Activated T-cell treated with anti-CD3 and anti-CD28 coated beads, Interleukin-2, amount 50 U/mL, for 72 hours (primary cell): Measurements from ENCODE around the gene USP35. TPM values are rescaled to one million over a fixed set of nuclear protein-coding genes. Genes with fewer than 3 reads are reported as not detected.
A peak's percentile ranks its signal among the peaks of the same experiment; 100 is the strongest.
"Not testable (repeated sequence)": the region's sequence is repeated elsewhere in the genome, so short reads cannot be mapped to it uniquely, and the experiment has no call there.

Experiments used
- ATAC-seq, 2 donors: fragments of 150-1000 bp; cut with Tn5 transposase; replicated peaks in 1 of 2; 2 replicates each; pipeline ENCODE4 v1.10.0; 2021; ENCODE audit warnings: moderate library complexity in 2 of 2, mild to moderate bottlenecking in 1 of 2
- DNase-seq, 2 donors: peaks; one replicate each; pipeline ENCODE4 v3.0.0; 2021 to 2022; ENCODE audit warnings: mixed read lengths in 1 of 2
- H3K27ac Mint-ChIP-seq: one replicate; pipeline ENCODE4 v1.8.0; 2022; ENCODE audit warnings: mild to moderate bottlenecking, moderate library complexity, mixed read lengths
- H3K27me3 Mint-ChIP-seq: one replicate; pipeline ENCODE4 v1.8.0; 2022; ENCODE audit warnings: low read depth, mixed read lengths
- H3K36me3 Mint-ChIP-seq, 2 donors: one replicate each; pipeline ENCODE4 v1.8.0; 2022; ENCODE audit warnings: mixed read lengths in 2 of 2, mild to moderate bottlenecking in 1 of 2; ENCODE audit not compliant: insufficient read depth in 2 of 2
- H3K4me1 Mint-ChIP-seq: one replicate; pipeline ENCODE4 v1.8.0; 2022; ENCODE audit warnings: low read depth, mixed read lengths
- H3K4me3 Mint-ChIP-seq, 2 donors: one replicate each; pipeline ENCODE4 v1.8.0; 2022; ENCODE audit warnings: mild to moderate bottlenecking in 2 of 2, mixed read lengths in 2 of 2, moderate library complexity in 2 of 2
- H3K9me3 Mint-ChIP-seq, 2 donors: one replicate each; pipeline ENCODE4 v1.8.0; 2022; ENCODE audit warnings: mixed read lengths in 2 of 2
- total RNA-seq, 2 donors: library from RNA; stranded (reverse); gene quantifications; one replicate each; pipeline ENCODE4 v1.2.3, GENCODE V29; 2022

USP35 gene
- total RNA-seq, 2 donors from 2014 or later: 17.3 to 18.9 TPM

- H3K4me3 Mint-ChIP-seq: no peak overlapping the region
- H3K27ac Mint-ChIP-seq: no peak overlapping the region
- no peaks in the 10 kb centered on the region for H3K27me3 Mint-ChIP-seq
- no peaks in the 10 kb centered on the region for H3K36me3 Mint-ChIP-seq
- H3K4me1 Mint-ChIP-seq: no peaks in the 10 kb centered on the region
- DNase-seq (no peak), ATAC-seq (no peak)
- H3K9me3 Mint-ChIP-seq: no peaks in the 10 kb centered on the region
These were observed 28.2 kb upstream of the USP35 start for GRCh38 chr11:78160557-78160956.

DNA sequence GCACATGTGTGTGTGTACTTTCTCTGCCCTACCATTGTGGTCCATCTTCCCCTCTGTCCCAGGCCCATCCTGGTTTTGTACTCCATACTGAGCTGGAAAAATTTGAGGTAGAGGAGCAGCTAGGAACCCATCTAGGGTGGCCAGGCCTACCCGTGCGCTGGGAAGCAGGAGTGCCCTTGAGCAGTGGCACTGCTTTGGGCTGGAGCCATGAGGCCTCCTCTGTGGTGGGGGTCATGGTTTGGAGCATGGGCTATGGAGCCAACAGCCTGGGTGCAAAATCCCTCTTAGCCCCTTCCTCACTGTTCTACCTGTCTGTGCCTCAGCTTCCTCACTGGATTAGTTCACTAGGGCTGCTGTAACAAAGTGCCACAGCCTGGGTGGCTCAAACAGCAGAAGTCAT, 27.4 kb upstream of the USP35 start:
- no peaks in the 10 kb centered on the region for H3K36me3 Mint-ChIP-seq
- no peak overlapping the region for H3K4me3 Mint-ChIP-seq
- no peak overlapping the region for H3K27ac Mint-ChIP-seq

GRCh38 chr11:78161962-78162371, 26.8 kb upstream of the USP35 start:
- H3K4me3 Mint-ChIP-seq: no peak overlapping the region
- ATAC-seq (no peak), DNase-seq (no peak)
- H3K36me3 Mint-ChIP-seq: no peaks in the 10 kb centered on the region
- no peaks in the 10 kb centered on the region for H3K9me3 Mint-ChIP-seq
- no peaks in the 10 kb centered on the region for H3K4me1 Mint-ChIP-seq
- H3K27ac Mint-ChIP-seq: no peak overlapping the region
- H3K27me3 Mint-ChIP-seq: no peaks in the 10 kb centered on the region

More for the DNA sequence above, 27.4 kb upstream of the USP35 start:
- Mint-ChIP-seq H3K9me3 (no peaks in the 10 kb centered on the region), H3K27me3 (no peaks in the 10 kb centered on the region), H3K4me1 (no peaks in the 10 kb centered on the region)
- DNase-seq (no peak), ATAC-seq (no peak)

DNA sequence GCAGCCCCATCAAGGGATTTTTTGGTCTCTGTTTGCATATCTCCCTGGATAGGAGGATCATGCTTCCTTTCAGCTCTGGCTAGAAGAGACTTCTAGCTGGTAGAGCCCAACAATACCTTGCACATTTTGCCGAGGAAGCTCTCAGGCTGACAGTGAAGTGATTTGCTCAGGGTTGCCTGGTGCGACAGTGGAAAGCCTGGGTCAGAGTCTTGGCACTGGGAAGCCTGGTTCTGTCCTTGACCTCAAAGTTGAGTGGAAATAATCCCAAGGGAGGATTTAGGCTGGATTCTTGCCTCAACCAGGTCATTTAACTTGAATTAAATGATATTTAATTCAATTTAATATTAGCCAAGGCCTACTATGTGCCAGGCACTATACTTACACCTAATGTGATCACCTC, 24.9 kb upstream of the USP35 start:
- Mint-ChIP-seq H3K36me3 (no peaks in the 10 kb centered on the region), H3K4me1 (no peaks in the 10 kb centered on the region), H3K4me3 (no peak overlapping the region), H3K27ac (no peak overlapping the region), H3K27me3 (no peaks in the 10 kb centered on the region), H3K9me3 (no peaks in the 10 kb centered on the region)
- no peak for ATAC-seq
- DNase-seq: no peak

- ATAC-seq: no peak
- Mint-ChIP-seq H3K4me3 (no peak overlapping the region), H3K4me1 (no peaks in the 10 kb centered on the region), H3K9me3 (no peaks in the 10 kb centered on the region), H3K27me3 (no peaks in the 10 kb centered on the region), H3K36me3 (no peaks in the 10 kb centered on the region), H3K27ac (no peak overlapping the region)
- no peak for DNase-seq
These were observed 24.2 kb upstream of the USP35 start for GRCh38 chr11:78164471-78164870.

DNA sequence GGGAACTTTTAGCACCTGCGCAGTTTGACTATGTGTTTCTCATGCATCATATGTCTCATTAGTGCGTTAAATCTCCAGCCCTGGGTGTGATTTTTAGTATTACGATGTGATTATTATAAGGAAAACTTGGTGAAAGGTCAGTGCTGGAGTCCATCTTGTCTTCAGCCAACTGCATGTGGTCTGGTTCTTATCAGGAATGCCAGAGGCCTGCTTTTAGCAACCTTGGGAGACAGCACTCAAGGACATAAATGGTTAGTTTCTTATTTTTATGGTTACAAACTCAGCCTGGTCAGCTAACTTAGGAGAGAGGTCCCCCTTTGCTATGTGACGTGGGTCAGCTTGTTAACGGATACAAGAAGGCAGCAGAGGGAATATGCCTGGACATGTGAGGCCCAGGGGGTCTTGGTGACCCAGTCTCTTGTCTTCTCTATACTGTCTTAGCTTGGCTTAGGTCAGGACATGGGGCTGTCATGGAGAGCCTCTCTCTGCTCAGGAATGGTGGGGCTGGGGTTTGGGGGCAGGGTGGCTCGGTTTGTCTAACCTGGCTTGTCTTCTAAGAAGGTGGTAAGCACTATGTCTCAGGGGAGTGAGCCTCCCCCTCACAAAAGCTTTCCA, 21.8 kb upstream of the USP35 start:
- Mint-ChIP-seq H3K27me3 (no peaks in the 10 kb centered on the region), H3K36me3 (no peaks in the 10 kb centered on the region), H3K27ac (no peak overlapping the region), H3K4me3 (no peak overlapping the region), H3K9me3 (no peaks in the 10 kb centered on the region), H3K4me1 (no peaks in the 10 kb centered on the region)
- ATAC-seq (no peak), DNase-seq (no peak)

- H3K4me3 Mint-ChIP-seq: no peak overlapping the region
- ATAC-seq: no peak
- DNase-seq: no peak
- no peaks in the 10 kb centered on the region for H3K4me1 Mint-ChIP-seq
- H3K36me3 Mint-ChIP-seq: no peaks in the 10 kb centered on the region
- no peaks in the 10 kb centered on the region for H3K27me3 Mint-ChIP-seq
- no peak overlapping the region for H3K27ac Mint-ChIP-seq
- H3K9me3 Mint-ChIP-seq: no peaks in the 10 kb centered on the region
These were observed 19.9 kb upstream of the USP35 start for GRCh38 chr11:78168539-78169477.

GRCh38 chr11:78170413-78170812, 18.3 kb upstream of the USP35 start:
- H3K9me3 Mint-ChIP-seq: no peaks in the 10 kb centered on the region
- no peaks in the 10 kb centered on the region for H3K27me3 Mint-ChIP-seq
- no peaks in the 10 kb centered on the region for H3K36me3 Mint-ChIP-seq
- DNase-seq (no peak), ATAC-seq (no peak)
- no peak overlapping the region for H3K4me3 Mint-ChIP-seq
- H3K4me1 Mint-ChIP-seq: no peaks in the 10 kb centered on the region
- H3K27ac Mint-ChIP-seq: no peak overlapping the region

- H3K4me3 Mint-ChIP-seq: no peak overlapping the region
- no peaks in the 10 kb centered on the region for H3K27me3 Mint-ChIP-seq
- peaks cover 0 to under 1% of the 10 kb centered on the region in 2 donors for H3K36me3 Mint-ChIP-seq
- no peaks in the 10 kb centered on the region for H3K4me1 Mint-ChIP-seq
- ATAC-seq (no peak), DNase-seq (no peak)
- H3K27ac Mint-ChIP-seq: no peak overlapping the region
- peaks cover 0 to under 1% of the 10 kb centered on the region in 2 donors for H3K9me3 Mint-ChIP-seq
These were observed 17.7 kb upstream of the USP35 start for GRCh38 chr11:78170874-78171549.

GRCh38 chr11:78171951-78172350, 16.8 kb upstream of the USP35 start:
- no peaks in the 10 kb centered on the region for H3K27me3 Mint-ChIP-seq
- ATAC-seq: no peak
- no peak overlapping the region for H3K27ac Mint-ChIP-seq
- H3K4me3 Mint-ChIP-seq: no peak overlapping the region
- no peak for DNase-seq
- H3K9me3 Mint-ChIP-seq: peaks cover 3% of the 10 kb centered on the region in 2 donors
- no peaks in the 10 kb centered on the region for H3K4me1 Mint-ChIP-seq
- H3K36me3 Mint-ChIP-seq: peaks cover 6% of the 10 kb centered on the region in 2 donors

DNA sequence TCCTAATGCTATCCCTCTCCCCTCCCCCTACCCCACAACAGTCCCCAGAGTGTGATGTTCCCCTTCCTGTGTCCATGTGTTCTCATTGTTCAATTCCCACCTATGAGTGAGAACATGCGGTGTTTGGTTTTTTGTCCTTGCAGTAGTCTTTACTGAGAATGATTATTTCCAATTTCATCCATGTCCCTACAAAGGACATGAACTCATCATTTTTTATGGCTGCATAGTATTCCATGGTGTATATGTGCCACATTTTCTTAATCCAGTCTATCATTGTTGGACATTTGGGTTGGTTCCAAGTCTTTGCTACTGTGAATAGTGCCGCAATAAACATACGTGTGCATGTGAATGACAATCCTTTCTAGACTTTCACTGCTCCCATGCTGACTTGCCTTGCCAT, 12.9 kb upstream of the USP35 start:
- not testable (repeated sequence) for H3K4me3 Mint-ChIP-seq, H3K27me3 Mint-ChIP-seq, H3K27ac Mint-ChIP-seq, ATAC-seq, DNase-seq, H3K4me1 Mint-ChIP-seq, H3K9me3 Mint-ChIP-seq
- H3K36me3 Mint-ChIP-seq: peaks cover 9 to 12% of the 10 kb centered on the region in 2 donors

DNA sequence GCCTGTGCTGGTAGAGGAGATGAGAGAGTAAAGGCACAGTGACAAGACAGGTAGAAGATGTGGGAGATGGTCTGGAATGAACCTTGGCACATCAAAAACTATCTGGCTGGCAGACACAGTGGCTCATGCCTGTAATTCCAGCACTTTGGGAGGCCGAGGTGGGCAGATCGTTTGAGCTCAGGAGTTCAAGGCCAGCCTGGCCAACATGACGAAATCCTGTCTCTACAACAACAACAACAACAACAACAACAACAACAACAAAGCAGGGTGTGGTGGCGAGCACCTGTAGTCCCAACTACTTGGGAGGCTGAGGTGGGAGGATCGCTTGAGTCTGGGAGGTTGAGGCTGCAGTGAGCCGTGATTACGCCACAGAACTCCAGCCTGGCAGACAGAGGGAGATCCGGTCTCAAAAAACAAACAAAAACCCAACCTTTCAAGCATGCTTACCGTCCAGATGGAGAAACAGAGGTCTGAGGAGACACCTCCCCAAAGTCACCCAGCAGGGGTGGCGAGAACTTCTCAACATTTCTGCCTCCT, 12.0 kb upstream of the USP35 start:
- Mint-ChIP-seq H3K27ac (peak overlapping the region; percentile 10), H3K9me3 (peaks cover 7% of the 10 kb centered on the region in 2 donors), H3K36me3 (peaks cover 10 to 16% of the 10 kb centered on the region in 2 donors), H3K27me3 (no peaks in the 10 kb centered on the region), H3K4me1 (peaks cover 7% of the 10 kb centered on the region), H3K4me3 (no peak overlapping the region)
- no peak for DNase-seq
- no peak for ATAC-seq

DNA sequence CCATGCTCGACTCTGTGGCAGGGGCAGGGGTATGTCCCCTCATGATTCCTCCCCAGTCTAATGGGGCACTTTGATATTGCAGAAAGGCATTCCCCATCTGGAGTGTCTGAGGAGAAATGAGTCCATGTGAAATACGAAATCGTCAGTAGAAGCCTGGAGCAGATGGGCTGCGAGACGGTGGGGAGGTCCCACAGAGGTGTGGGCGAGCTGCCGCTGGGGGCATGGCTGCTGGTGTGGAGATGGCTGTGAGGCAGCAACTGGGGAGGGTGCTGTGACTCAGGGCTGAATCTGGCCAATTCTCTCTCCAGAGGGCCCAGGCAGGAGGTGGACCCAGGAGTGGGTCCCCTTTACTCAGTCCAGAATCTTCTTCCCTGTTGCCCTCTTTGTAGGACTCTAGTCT, 11.5 kb upstream of the USP35 start:
- H3K4me1 Mint-ChIP-seq: peaks cover 7% of the 10 kb centered on the region
- H3K4me3 Mint-ChIP-seq: no peak overlapping the region
- H3K9me3 Mint-ChIP-seq: peaks cover 7% of the 10 kb centered on the region in 2 donors
- DNase-seq: no peak
- peaks cover 10 to 16% of the 10 kb centered on the region in 2 donors for H3K36me3 Mint-ChIP-seq
- no peaks in the 10 kb centered on the region for H3K27me3 Mint-ChIP-seq
- no peak for ATAC-seq
- H3K27ac Mint-ChIP-seq: no peak overlapping the region
